ENCODE results near the gene SNX33.

Gene SNX33

DNA sequence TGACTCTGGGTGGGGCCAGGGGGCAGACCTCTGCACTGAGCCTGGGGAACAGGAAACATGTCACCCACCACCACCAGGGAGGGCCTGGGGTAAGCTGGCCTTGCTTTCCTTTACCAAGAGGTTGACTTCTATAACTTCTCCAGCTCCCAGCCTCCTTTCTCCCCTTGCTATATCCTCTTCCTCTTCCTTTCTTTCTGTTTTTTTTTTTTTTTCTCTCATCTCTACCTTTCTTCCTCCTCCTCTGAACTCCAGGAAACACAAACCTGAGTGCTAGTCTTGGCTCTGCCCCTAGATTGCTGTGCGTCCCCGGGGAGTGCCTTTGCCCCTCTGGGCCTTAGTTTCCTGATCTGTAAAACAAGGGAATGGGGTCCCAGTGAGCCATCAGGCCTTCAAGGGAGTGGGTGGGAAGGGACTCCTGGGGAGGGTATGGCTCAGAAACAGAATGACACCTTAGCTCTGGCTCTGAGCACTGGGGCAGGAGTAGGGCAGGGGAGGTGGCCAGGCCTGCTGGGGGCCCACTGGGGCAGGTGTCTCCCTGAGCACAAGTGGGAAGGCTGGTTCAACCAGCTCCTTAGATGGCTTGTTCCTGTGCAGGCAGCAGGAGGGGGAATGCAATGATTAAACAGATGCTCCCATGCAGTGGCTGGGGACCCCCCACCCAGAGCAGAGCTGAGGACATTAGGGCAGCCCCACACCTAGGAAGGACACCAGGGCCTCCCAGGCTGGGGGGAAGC is 4.3 kb downstream of the SNX33 start:
- TF ChIP-seq, protein P1, sequence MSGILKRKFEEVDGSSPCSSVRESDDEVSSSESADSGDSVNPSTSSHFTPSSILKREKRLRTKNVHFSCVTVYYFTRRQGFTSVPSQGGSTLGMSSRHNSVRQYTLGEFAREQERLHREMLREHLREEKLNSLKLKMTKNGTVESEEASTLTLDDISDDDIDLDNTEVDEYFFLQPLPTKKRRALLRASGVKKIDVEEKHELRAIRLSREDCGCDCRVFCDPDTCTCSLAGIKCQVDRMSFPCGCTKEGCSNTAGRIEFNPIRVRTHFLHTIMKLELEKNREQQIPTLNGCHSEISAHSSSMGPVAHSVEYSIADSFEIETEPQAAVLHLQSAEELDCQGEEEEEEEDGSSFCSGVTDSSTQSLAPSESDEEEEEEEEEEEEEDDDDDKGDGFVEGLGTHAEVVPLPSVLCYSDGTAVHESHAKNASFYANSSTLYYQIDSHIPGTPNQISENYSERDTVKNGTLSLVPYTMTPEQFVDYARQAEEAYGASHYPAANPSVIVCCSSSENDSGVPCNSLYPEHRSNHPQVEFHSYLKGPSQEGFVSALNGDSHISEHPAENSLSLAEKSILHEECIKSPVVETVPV (CRISPR knock-in tag; IDR thresholded peaks at IDR 0.05): no peak
- no peak for TF ChIP-seq POU6F1 (CRISPR knock-in tag; IDR thresholded peaks at IDR 0.05; ENCODE audit: borderline replicate concordance, low read depth)
- no peak for TF ChIP-seq PPARA (CRISPR knock-in tag; IDR thresholded peaks at IDR 0.05; ENCODE audit: borderline replicate concordance)
- TF ChIP-seq GLIS3 (CRISPR knock-in tag; IDR thresholded peaks at IDR 0.05): no peak
- no peak for TF ChIP-seq SNAI2 (CRISPR knock-in tag; IDR thresholded peaks at IDR 0.05)
- TF ChIP-seq ZFP30 (CRISPR knock-in tag; IDR thresholded peaks at IDR 0.05): no peak
- TF ChIP-seq ZFP3 (CRISPR knock-in tag; IDR thresholded peaks at IDR 0.05): no peak
- no peak for TF ChIP-seq ARNTL (CRISPR knock-in tag; IDR thresholded peaks at IDR 0.05; ENCODE audit: borderline replicate concordance, low read depth)
- TF ChIP-seq ISL1 (CRISPR knock-in tag; IDR thresholded peaks at IDR 0.05): no peak
- ATAC-seq: no peak

DNA sequence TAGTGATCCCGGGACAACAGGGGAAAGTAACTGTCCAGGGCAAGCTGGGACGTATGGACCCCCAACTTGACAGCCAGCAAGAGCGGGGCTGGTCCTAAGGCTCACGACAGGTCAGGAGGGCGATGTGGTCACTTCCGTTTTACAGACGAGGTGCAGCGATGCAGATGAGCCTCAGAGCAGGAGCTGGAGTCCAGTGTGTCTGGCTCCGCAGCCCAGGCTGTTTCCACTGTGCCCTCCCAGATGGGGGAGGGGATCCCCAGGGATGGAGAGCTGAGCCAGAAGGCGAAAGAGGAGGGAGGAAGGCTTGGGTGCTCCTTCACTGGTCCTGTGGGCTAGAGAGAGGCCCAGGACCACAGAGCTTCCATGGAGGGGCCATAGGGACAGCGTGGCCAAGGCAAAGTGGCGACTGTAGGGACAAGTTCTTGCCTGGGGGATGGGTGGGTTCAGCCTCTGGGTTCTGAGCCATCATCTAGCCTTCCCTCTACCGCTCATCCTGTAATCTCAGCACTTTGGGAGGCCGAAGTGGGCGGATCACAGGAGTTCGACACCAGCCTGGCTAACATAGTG is 5.7 kb downstream of the SNX33 start:
- TF ChIP-seq ARNTL (CRISPR knock-in tag; IDR thresholded peaks at IDR 0.05; ENCODE audit: borderline replicate concordance, low read depth) (no peak), ZNF70 (CRISPR knock-in tag; IDR thresholded peaks at IDR 0.05) (no peak), ZC3H10 (CRISPR knock-in tag; IDR thresholded peaks at IDR 0.05) (no peak), ZFP30 (CRISPR knock-in tag; IDR thresholded peaks at IDR 0.05) (no peak), SNAI2 (CRISPR knock-in tag; IDR thresholded peaks at IDR 0.05) (no peak), PPARA (CRISPR knock-in tag; IDR thresholded peaks at IDR 0.05; ENCODE audit: borderline replicate concordance) (no peak), ESRRG (CRISPR knock-in tag; IDR thresholded peaks at IDR 0.05) (no peak), OSR1 (CRISPR knock-in tag; IDR thresholded peaks at IDR 0.05) (no peak), ZNF565 (CRISPR knock-in tag; conservative IDR thresholded peaks at IDR 0.05; ENCODE audit: low read depth) (no peak)
- no peak for ATAC-seq

DNA sequence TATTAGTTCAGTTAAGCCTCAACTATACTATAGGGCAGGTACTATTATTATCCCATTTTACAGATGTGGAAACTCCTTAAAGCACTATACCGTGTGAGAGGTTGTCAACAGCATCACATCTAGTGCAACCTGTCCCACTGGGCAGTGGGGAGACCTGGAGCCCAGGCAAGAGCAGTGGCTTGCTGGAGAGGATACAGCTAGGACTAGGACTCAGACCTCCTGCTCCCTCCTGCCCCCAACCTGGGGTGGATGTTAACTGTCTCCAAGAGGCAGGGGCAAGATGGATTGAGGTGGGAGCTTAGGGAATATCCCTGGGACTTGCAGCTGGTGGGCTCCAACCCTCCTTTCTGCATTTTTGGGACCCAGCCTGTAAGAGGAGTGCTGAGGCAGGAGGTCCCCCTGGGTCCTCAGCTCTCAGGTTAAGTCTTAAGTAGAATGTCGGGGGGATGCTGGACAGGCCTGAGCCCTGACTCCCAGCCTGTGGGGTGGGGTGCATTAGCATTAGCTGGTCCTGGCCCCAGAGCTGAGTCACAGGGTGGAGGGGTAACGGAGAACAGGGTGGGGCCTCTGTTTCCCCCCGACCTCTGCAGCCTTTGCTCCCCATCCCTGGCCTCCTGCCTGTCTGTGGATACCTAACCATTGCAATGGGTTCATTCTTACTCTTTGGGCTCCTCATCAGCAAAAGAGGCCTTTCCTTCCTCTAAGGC is 6.6 kb downstream of the SNX33 start:
- TF ChIP-seq ZC3H10 (CRISPR knock-in tag; IDR thresholded peaks at IDR 0.05): no peak
- ATAC-seq: no peak

GRCh38 chr15:75655931-75656330 is 8.2 kb downstream of the SNX33 start:
- no peak for TF ChIP-seq ZFP30 (CRISPR knock-in tag; IDR thresholded peaks at IDR 0.05)
- no peak for TF ChIP-seq TCF4 (CRISPR knock-in tag; IDR thresholded peaks at IDR 0.05; ENCODE audit: borderline replicate concordance)
- no peak for TF ChIP-seq TOX (CRISPR knock-in tag; IDR thresholded peaks at IDR 0.05; ENCODE audit: borderline replicate concordance)
- no peak for TF ChIP-seq ISL1 (CRISPR knock-in tag; IDR thresholded peaks at IDR 0.05)
- TF ChIP-seq, protein P1 (CRISPR knock-in tag; IDR thresholded peaks at IDR 0.05): no peak
- no peak for TF ChIP-seq CREB5 (CRISPR knock-in tag; IDR thresholded peaks at IDR 0.05; ENCODE audit: low read depth)
- no peak for TF ChIP-seq PPARA (CRISPR knock-in tag; IDR thresholded peaks at IDR 0.05; ENCODE audit: borderline replicate concordance)
- ATAC-seq: no peak

GRCh38 chr15:75656331-75656730 is 8.6 kb downstream of the SNX33 start:
- ATAC-seq: no peak
- TF ChIP-seq ZNF565 (CRISPR knock-in tag; conservative IDR thresholded peaks at IDR 0.05; ENCODE audit: low read depth): no peak
- TF ChIP-seq CREB5 (CRISPR knock-in tag; IDR thresholded peaks at IDR 0.05; ENCODE audit: low read depth): no peak
- no peak for TF ChIP-seq PATZ1 (CRISPR knock-in tag; IDR thresholded peaks at IDR 0.05; ENCODE audit: borderline replicate concordance)

Measured in SK-N-SH treated with all-trans-retinoic acid at 6 μM for 48 hours (cell line).